GM19240 (cell line): ENCODE data around the gene HES5.

Source experiments
- DNase-seq: peaks from one replicate; pipeline ENCODE4 v3.0.0; 2011; ENCODE audit warnings: low spot score; ENCODE audit not compliant: insufficient read length

The HES5 gene

DNA sequence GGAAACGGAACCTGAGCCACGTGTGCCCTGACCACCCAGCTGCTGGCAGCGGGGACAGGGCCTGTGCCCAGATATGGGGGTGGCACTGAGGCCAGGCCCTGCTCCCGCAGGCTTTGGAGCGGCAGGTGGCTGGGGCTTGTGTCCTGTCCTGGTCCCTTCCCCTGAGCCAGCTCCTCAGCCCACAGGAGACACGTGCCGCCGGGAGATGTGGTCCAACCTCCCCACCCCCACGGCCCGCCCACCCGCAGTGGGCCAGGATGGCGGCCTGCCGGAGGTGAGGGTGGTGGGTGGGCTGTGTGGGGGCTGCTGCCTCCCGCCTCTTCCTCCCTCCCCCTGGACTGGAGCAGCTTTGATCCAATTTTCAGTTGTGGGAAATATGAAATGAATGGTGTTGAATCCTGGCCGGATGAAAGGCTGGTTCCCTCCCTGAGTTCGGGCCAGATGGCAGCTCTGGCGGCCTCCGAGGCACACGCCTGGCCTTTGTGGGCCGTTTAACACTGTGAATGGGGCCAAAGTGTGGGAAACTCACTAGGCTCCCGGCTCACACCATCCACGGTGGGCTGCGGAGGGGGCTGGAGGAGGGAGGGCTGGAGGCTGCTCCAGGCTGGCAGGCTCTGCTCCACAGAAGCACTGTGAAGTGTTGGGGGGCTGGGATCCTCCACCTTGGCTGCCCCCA lies 2.6 kb upstream of the HES5 start:
- no peak for DNase-seq

DNA sequence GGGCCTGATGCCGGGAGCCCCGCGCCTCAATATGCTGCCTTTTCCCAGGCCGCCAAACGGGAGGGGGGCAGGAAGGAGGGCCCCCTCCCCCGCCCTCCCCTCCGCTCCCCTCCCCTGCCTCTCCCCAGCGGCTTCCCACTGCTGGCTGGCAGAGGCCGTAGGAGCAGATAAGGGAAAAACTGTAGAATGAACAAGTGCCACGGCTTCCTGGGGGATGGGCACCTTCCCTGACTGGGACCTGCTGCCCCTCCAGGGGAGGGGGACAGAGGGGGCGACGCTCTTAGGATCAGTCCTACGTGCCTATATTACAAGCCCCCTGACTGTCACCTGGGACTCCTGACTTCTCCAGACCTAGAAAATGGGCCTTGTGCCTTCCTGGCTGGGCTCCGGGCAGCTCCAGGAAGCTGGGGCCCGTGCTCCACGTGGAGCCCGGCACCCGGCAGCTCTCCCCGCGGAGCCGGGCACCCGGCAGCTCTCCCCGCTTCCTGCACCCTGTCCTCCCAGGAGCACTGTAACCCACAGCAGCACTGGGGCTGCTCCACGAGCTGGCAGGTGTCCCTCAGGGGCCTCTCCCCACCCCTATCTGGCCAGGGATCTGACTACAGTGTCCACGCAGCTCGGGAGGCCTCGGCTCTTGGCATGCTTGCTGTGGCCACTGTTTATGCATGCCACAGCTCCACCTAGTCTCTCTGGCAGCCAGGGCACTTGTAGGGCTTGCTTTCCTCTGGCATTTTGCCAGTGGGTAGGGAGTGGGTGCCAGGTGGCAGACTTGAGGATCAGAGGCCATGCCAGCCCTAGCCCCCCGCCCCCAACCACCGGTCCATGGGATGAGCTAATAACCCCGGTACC lies 674 bp upstream of the HES5 start:
- DNase-seq = no peak

GRCh38 chr1:2528966-2529783 lies 888 bp downstream of the HES5 start:
- no peak for DNase-seq

GRCh38 chr1:2528611-2528965 lies 1.5 kb downstream of the HES5 start:
- DNase-seq = no peak

DNA sequence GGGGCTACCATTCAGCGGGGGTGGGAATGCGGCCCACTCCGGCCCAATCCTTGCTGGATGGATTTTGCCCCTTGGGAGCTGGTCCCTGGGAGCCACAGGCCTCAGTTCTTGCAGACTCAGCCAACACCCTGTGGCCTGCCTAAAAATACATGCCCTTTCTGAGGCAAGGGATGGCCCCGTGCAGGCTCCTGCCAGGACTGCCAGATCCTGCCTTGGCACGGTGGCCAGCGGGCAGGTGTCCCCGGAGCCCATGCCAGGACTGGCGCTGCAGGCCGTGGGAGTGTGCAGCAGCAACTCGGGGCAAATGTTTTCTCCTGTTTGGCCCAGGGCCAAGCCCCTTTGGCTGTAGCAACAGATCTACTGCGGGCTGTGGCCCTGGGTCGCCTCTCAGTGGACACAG lies 2.0 kb downstream of the HES5 start:
- no peak for DNase-seq

GRCh38 chr1:2527556-2527860 lies 2.6 kb downstream of the HES5 start:
- DNase-seq = no peak

DNA sequence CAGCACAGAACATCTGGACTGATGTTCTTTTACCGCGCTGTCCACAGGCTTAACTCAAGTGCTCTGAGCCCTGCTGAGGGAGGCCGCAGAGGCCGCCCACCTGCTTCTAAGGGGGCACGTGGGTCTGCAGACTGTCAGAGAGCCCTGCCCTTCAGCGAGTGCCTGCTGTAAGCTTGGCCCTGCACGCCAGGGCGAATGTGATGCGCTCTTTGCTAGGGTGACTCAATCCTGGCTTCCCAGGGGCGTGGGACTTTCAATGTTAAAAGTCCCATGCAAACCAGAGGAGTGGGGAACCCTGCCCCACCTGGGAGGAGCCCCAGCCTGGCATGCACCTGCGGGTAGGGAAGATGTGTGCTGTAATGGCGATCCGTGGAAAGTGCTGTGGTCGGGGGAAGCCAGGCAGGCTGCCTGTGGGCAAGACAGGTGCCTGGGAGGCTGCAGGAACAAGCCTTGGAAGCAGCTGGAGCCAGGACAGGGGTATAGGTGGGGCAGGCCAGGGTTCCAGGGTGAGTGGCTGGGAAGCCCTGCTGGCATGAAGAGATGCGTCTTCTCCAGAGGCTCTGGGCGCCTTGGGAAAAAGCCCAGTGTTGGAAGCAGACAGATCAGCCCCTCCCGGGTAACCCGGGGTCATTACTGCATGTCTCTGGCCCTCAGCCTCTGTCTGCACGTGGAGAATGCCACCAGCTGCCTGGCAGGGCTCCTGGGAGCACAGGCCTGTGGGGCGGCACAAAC lies 3.1 kb downstream of the HES5 start:
- peak; percentile 82 for DNase-seq

DNA sequence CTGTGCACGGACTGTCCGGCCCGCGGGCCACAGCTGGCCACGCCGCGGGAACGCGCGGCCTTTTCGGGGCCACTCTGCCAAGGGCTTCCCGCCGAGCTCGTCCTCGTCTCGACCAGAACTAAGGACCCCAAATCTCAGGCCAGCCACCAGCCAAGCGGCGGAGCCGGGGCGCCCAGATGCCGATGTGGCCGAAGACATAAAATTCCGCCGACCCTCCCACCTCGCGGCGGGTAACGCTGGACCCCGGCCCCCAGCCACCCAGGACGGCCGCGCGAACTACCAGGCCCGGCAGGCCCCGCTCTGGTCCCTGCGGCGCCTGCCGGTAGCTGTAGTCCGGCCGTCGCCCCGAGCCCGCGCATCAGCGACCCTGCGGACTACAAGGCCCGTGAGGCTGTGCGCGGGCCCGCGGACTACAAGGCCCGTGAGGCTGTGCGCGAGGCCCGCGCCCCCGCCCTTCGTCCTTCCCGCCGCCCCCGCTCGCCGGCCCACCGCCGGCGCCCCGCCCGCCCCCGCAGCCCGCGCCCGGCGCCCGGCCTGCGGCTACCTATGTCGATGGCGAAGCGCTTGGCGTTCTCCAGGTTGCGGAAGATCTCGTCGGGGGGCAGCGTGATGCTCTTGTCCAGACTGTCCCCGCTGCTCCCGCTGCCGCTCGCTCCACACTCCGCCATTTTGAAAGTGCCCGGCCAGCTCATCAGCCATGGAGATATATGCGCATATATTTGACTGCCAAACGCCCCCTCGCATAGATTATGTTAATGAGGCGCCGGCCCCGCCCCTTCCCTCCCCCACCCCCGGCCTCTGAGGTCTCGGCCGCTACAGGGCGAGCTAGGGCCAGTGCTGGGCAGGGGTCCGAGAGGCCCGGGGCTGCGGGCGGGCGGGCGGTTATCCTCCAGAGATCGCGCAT lies 3.9 kb downstream of the HES5 start, which contains the start of gene PANK4:
Gene PANK4 (minus strand): TSS at position 677 of the 904 bp plus-strand sequence. CDS start 9 bp downstream, at position 668.
- DNase-seq = peak; percentile 99

DNA sequence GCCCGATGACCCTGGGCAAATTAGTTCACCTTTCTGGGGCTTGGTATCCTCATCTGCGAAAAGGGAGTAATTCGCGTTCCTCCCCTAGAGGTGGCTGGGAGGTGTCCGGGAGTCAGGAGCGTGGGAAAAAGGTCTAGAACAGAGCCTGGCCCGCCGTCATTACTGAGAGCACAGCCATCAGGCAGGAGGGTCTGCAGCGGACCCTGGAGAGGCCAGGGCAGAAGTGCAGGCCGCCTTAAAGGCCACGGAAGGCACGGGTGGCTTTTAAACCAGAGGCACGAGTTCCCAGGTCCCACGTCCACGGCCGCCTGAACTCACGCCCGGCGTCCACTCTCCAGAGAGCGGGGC lies 4.5 kb downstream of the HES5 start:
- DNase-seq = no peak

- no peak for DNase-seq
These were observed 6.0 kb downstream of the HES5 start for GRCh38 chr1:2523891-2524609.

GRCh38 chr1:2523191-2523890 lies 6.7 kb downstream of the HES5 start:
- no peak for DNase-seq

- DNase-seq = no peak
These were observed 7.8 kb downstream of the HES5 start for GRCh38 chr1:2522230-2522629.

- DNase-seq = no peak
These were observed 9.3 kb downstream of the HES5 start for GRCh38 chr1:2520806-2521205.

GRCh38 chr1:2520206-2520605 lies 9.9 kb downstream of the HES5 start:
- DNase-seq = no peak

- DNase-seq = no peak
These were observed 10.3 kb downstream of the HES5 start for GRCh38 chr1:2519729-2520128.

DNA sequence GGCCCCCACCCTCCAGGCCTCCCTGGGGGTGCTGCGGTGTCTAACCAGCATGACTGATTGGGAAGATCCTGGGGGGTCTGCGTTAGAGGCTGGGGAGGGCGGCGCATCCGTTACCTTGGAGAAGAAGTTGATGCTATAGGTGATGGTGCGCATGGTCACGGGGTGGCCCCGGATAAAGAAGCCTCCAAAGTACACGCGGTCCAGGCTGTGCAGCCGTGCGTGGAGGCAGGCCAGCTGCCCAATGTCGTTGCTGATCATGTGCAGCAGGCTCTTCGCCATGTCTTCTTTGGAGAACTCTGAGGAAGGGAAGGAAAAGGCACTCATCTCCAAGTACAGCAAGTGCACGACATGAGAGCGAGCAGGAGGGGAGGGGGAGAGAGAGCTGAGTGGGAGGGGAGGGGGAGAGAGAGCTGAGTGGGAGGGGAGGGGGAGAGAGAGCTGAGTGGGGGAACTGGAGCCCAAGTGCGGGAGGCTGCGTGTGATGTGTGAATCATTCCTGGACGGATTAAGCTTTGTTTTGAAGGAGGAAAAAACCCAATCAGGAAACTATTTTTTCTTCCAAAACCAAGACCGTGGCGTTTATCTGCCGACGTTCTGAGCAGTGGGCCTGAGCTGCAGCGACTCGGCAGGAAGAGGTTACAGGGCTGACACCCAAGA lies 10.9 kb downstream of the HES5 start:
- no peak for DNase-seq

DNA sequence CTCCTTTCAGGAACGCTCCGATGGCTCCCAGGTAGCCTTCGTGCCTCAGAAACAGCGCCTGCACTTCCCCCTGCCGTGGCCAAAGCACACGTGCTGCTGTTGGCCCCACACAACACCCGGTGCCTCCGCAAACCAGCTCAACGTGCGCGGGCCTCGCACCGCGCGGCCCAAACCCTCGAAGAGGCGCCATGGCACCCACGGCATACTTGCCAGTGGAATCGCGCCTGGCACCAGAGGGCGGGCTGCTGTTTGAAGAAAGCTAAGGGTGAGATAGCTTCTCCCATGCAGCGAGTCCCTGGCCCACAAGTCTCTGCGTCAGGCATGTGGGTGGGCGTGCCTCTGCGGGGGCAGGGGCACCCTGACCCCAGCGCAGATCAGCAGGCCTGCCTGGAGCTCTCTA lies 11.5 kb downstream of the HES5 start:
- DNase-seq = no peak

DNA sequence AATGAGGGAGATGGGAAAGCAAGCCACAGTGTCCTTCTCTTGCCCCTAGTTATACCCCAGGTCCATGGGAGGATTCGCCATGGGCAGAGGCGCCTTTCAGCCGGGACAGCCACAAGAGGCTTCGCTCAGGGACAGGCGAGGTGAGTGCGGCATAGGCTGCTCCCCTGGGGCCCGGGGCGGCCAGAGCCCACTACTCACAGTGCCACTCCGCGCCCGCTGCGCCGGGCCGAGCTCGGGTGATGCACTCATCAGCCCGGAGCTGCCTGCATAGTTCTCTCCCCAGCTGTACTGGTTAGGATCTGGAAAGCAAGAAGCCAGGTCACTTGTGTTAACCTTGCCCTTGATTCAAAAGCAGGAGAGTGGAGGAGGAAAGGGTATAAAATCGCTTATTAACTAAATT lies 12.1 kb downstream of the HES5 start:
- no peak for DNase-seq

GRCh38 chr1:2516946-2517345 lies 13.1 kb downstream of the HES5 start:
- no peak for DNase-seq
